Mesendoderm (in vitro differentiated cells): ENCODE measurements around the gene GDAP2.

Source experiments
- DNase-seq: peaks from one replicate; pipeline ENCODE4 v3.0.0; 2013
- H2AK5ac ChIP-seq: 2 replicates; pipeline ENCODE4 v1.6.1; 2013; ENCODE audit warnings: low read length, inconsistent platforms
- H2BK120ac ChIP-seq: 2 replicates; pipeline ENCODE4 v1.6.1; 2013; ENCODE audit warnings: low read depth, mild to moderate bottlenecking, low read length, moderate library complexity, mixed read lengths
- H2BK15ac ChIP-seq: replicated peaks from 2 replicates; pipeline ENCODE4 v1.6.1; 2013; ENCODE audit warnings: low read depth, mild to moderate bottlenecking, moderate library complexity
- H2BK5ac ChIP-seq: 2 replicates; pipeline ENCODE4 v1.6.1; 2013; ENCODE audit warnings: low read length, inconsistent platforms
- H3K18ac ChIP-seq: 2 replicates; pipeline ENCODE4 v1.6.1; 2013; ENCODE audit warnings: mild to moderate bottlenecking, low read length, mixed read lengths
- H3K23ac ChIP-seq: one replicate; pipeline ENCODE4 v1.6.1; 2013; ENCODE audit warnings: low read length
- H3K27ac ChIP-seq: 2 replicates; pipeline ENCODE4 v1.5.1; 2013; ENCODE audit warnings: low read depth, mild to moderate bottlenecking, inconsistent platforms, low read length, moderate library complexity
- H3K27me3 ChIP-seq: 2 replicates; pipeline ENCODE4 v1.6.1; 2013; ENCODE audit warnings: low read length, control low read depth, mild to moderate bottlenecking, inconsistent platforms; ENCODE audit not compliant: insufficient read depth, poor library complexity
- H3K36me3 ChIP-seq: 2 replicates; pipeline ENCODE4 v1.6.1; 2013; ENCODE audit warnings: low read length, inconsistent platforms; ENCODE audit not compliant: control insufficient read depth, insufficient read depth
- H3K4ac ChIP-seq: one replicate; pipeline ENCODE4 v1.6.1; 2013; ENCODE audit warnings: low read depth, mild to moderate bottlenecking, low read length, moderate library complexity
- H3K4me1 ChIP-seq: 2 replicates; pipeline ENCODE4 v1.6.1; 2013; ENCODE audit warnings: low read depth, low read length, inconsistent platforms; ENCODE audit not compliant: control insufficient read depth
- H3K4me2 ChIP-seq: 2 replicates; pipeline ENCODE4 v1.6.1; 2013; ENCODE audit warnings: low read length
- H3K4me3 ChIP-seq: 2 replicates; pipeline ENCODE4 v1.5.1; 2013; ENCODE audit warnings: mild to moderate bottlenecking, low read length
- H3K56ac ChIP-seq: one replicate; pipeline ENCODE4 v1.6.1; 2013; ENCODE audit warnings: low read length
- H3K79me1 ChIP-seq: 2 replicates; pipeline ENCODE4 v1.6.1; 2013; ENCODE audit warnings: low read length, inconsistent platforms
- H3K79me2 ChIP-seq: 2 replicates; pipeline ENCODE4 v1.6.1; 2013; ENCODE audit warnings: mild to moderate bottlenecking, low read length; ENCODE audit not compliant: control insufficient read depth, insufficient read depth
- H3K9ac ChIP-seq: 2 replicates; pipeline ENCODE4 v1.6.1; 2013; ENCODE audit warnings: low read length, inconsistent platforms
- H4K5ac ChIP-seq: one replicate; pipeline ENCODE4 v1.6.1; 2013; ENCODE audit warnings: low read length
- H4K8ac ChIP-seq: one replicate; pipeline ENCODE4 v1.6.1; 2013; ENCODE audit warnings: low read depth, mild to moderate bottlenecking, control low read depth, low read length, moderate library complexity
- WGBS: extraction: QIAGEN DNeasy Blood & Tissue Kit; methylation state at CpG from one replicate; pipeline ENCODE4 v1.1.7; 2013; ENCODE audit warnings: low lambda C conversion rate, missing lambda C conversion rate; ENCODE audit not compliant: insufficient coverage; ENCODE audit errors: extremely low coverage; 5-methylcytosine and 5-hydroxymethylcytosine counted together

Gene GDAP2

GRCh38 chr1:117820694-117821381, 108.6 kb downstream of the GDAP2 start:
- Histone ChIP-seq H3K27ac (no peak overlapping the region), H2BK120ac (no peak overlapping the region), H2BK15ac (no peak overlapping the region), H3K9ac (no peak overlapping the region), H2BK5ac (no peak overlapping the region), H3K27me3 (no peaks in the 10 kb centered on the region), H3K79me2 (no peaks in the 10 kb centered on the region), H4K8ac (no peak overlapping the region), H3K79me1 (no peaks in the 10 kb centered on the region), H3K18ac (no peak overlapping the region), H2AK5ac (no peak overlapping the region), H3K4ac (no peak overlapping the region), H3K56ac (no peak overlapping the region), H3K4me2 (no peak overlapping the region), H3K4me3 (no peak overlapping the region), H3K23ac (no peak overlapping the region), H4K5ac (no peak overlapping the region), H3K4me1 (no peaks in the 10 kb centered on the region), H3K36me3 (no peaks in the 10 kb centered on the region)
- WGBS = no CpG with 5 or more reads among the region's 7 CpGs
- DNase-seq = no peak

GRCh38 chr1:117820096-117820495, 109.3 kb downstream of the GDAP2 start:
- H3K4ac ChIP-seq = no peak overlapping the region
- H3K79me1 ChIP-seq = no peaks in the 10 kb centered on the region
- H3K79me2 ChIP-seq = no peaks in the 10 kb centered on the region
- no peak overlapping the region for H3K4me3 ChIP-seq
- no peaks in the 10 kb centered on the region for H3K36me3 ChIP-seq
- H2BK5ac ChIP-seq = no peak overlapping the region
- no peak overlapping the region for H3K4me2 ChIP-seq
- WGBS = no CpG with 5 or more reads among the region's 2 CpGs
- H3K27ac ChIP-seq = no peak overlapping the region
- DNase-seq = no peak
- no peak overlapping the region for H2AK5ac ChIP-seq
- no peak overlapping the region for H3K9ac ChIP-seq
- no peak overlapping the region for H2BK120ac ChIP-seq
- no peak overlapping the region for H3K18ac ChIP-seq
- no peak overlapping the region for H4K5ac ChIP-seq
- no peak overlapping the region for H2BK15ac ChIP-seq
- no peaks in the 10 kb centered on the region for H3K27me3 ChIP-seq
- H3K56ac ChIP-seq = no peak overlapping the region
- H3K23ac ChIP-seq = no peak overlapping the region
- H4K8ac ChIP-seq = no peak overlapping the region
- no peaks in the 10 kb centered on the region for H3K4me1 ChIP-seq

GRCh38 chr1:117819301-117819700, 110.1 kb downstream of the GDAP2 start:
- Histone ChIP-seq H3K4me3 (no peak overlapping the region), H4K8ac (no peak overlapping the region), H3K4ac (no peak overlapping the region), H2AK5ac (no peak overlapping the region), H3K4me1 (no peaks in the 10 kb centered on the region), H3K79me2 (no peaks in the 10 kb centered on the region), H3K79me1 (no peaks in the 10 kb centered on the region), H3K36me3 (no peaks in the 10 kb centered on the region), H4K5ac (no peak overlapping the region), H3K4me2 (no peak overlapping the region), H2BK5ac (no peak overlapping the region), H3K18ac (no peak overlapping the region), H2BK120ac (no peak overlapping the region), H3K27ac (no peak overlapping the region), H3K56ac (no peak overlapping the region), H2BK15ac (no peak overlapping the region), H3K23ac (no peak overlapping the region), H3K27me3 (no peaks in the 10 kb centered on the region), H3K9ac (no peak overlapping the region)
- WGBS = no CpG with 5 or more reads among the region's 4 CpGs
- no peak for DNase-seq

GRCh38 chr1:117818456-117818855, 111.0 kb downstream of the GDAP2 start:
- no peaks in the 10 kb centered on the region for H3K4me1 ChIP-seq
- no peaks in the 10 kb centered on the region for H3K36me3 ChIP-seq
- no CpG with 5 or more reads among the region's 8 CpGs for WGBS

GRCh38 chr1:117817629-117818028, 111.8 kb downstream of the GDAP2 start:
- no peak overlapping the region for H2BK120ac ChIP-seq
- H3K27ac ChIP-seq = no peak overlapping the region
- H3K4me3 ChIP-seq = no peak overlapping the region
- H3K27me3 ChIP-seq = no peaks in the 10 kb centered on the region
- no peaks in the 10 kb centered on the region for H3K79me1 ChIP-seq
- H3K4ac ChIP-seq = no peak overlapping the region
- no peaks in the 10 kb centered on the region for H3K4me1 ChIP-seq
- no peaks in the 10 kb centered on the region for H3K36me3 ChIP-seq
- H2AK5ac ChIP-seq = no peak overlapping the region
- WGBS = no CpG with 5 or more reads among the region's 5 CpGs
- H4K8ac ChIP-seq = no peak overlapping the region
- no peak overlapping the region for H2BK5ac ChIP-seq
- no peak overlapping the region for H3K18ac ChIP-seq
- no peak overlapping the region for H3K9ac ChIP-seq
- DNase-seq = no peak
- no peak overlapping the region for H2BK15ac ChIP-seq
- no peak overlapping the region for H3K56ac ChIP-seq
- no peak overlapping the region for H4K5ac ChIP-seq
- H3K23ac ChIP-seq = no peak overlapping the region
- H3K4me2 ChIP-seq = no peak overlapping the region
- no peaks in the 10 kb centered on the region for H3K79me2 ChIP-seq

More at GRCh38 chr1:117818456-117818855, 111.0 kb downstream of the GDAP2 start:
- no peak overlapping the region for H3K4me3 ChIP-seq
- no peak overlapping the region for H3K56ac ChIP-seq
- H3K4me2 ChIP-seq = no peak overlapping the region
- no peak overlapping the region for H2AK5ac ChIP-seq
- no peak overlapping the region for H3K9ac ChIP-seq
- no peaks in the 10 kb centered on the region for H3K79me2 ChIP-seq
- DNase-seq = no peak
- H2BK15ac ChIP-seq = no peak overlapping the region
- no peak overlapping the region for H3K18ac ChIP-seq
- no peak overlapping the region for H3K23ac ChIP-seq
- no peaks in the 10 kb centered on the region for H3K79me1 ChIP-seq
- no peak overlapping the region for H4K5ac ChIP-seq
- no peak overlapping the region for H2BK120ac ChIP-seq
- H3K27ac ChIP-seq = no peak overlapping the region
- no peak overlapping the region for H3K4ac ChIP-seq
- H4K8ac ChIP-seq = no peak overlapping the region
- H3K27me3 ChIP-seq = no peaks in the 10 kb centered on the region
- no peak overlapping the region for H2BK5ac ChIP-seq

GRCh38 chr1:117815926-117816325, 113.5 kb downstream of the GDAP2 start:
- H2BK5ac ChIP-seq = no peak overlapping the region
- H3K4me3 ChIP-seq = no peak overlapping the region
- DNase-seq = peak; percentile 20
- H3K4me1 ChIP-seq = no peaks in the 10 kb centered on the region
- no peak overlapping the region for H2BK15ac ChIP-seq
- no peaks in the 10 kb centered on the region for H3K36me3 ChIP-seq
- H3K27me3 ChIP-seq = no peaks in the 10 kb centered on the region
- no peak overlapping the region for H3K18ac ChIP-seq
- no peak overlapping the region for H4K5ac ChIP-seq
- H3K79me2 ChIP-seq = no peaks in the 10 kb centered on the region
- no peaks in the 10 kb centered on the region for H3K79me1 ChIP-seq
- no peak overlapping the region for H3K27ac ChIP-seq
- no CpG with 5 or more reads among the region's 9 CpGs for WGBS
- no peak overlapping the region for H2BK120ac ChIP-seq
- no peak overlapping the region for H4K8ac ChIP-seq
- H2AK5ac ChIP-seq = no peak overlapping the region
- H3K56ac ChIP-seq = no peak overlapping the region
- no peak overlapping the region for H3K9ac ChIP-seq
- H3K4me2 ChIP-seq = no peak overlapping the region
- H3K4ac ChIP-seq = no peak overlapping the region
- no peak overlapping the region for H3K23ac ChIP-seq
